Erythroblast (primary cell): ENCODE measurements around the gene HELQ.
"Not testable (repeated sequence)": the region's sequence is repeated elsewhere in the genome, so short reads cannot be mapped to it uniquely, and the experiment has no call there.

Source experiments
- DNase-seq, 2 experiments: peaks; one replicate each; lab custom pipeline; 2025; lab: John Stamatoyannopoulos, UW
- GATA1 ChIP-seq: IDR thresholded peaks from 2 replicates; pipeline ENCODE4 v1.6.1; 2011; ENCODE audit warnings: low read depth, mild to moderate bottlenecking, control low read depth, low read length, moderate library complexity
- POLR2A ChIP-seq: IDR thresholded peaks from 2 replicates; pipeline ENCODE4 v1.6.1; 2011; ENCODE audit warnings: mild to moderate bottlenecking, low read length

The HELQ gene

DNA sequence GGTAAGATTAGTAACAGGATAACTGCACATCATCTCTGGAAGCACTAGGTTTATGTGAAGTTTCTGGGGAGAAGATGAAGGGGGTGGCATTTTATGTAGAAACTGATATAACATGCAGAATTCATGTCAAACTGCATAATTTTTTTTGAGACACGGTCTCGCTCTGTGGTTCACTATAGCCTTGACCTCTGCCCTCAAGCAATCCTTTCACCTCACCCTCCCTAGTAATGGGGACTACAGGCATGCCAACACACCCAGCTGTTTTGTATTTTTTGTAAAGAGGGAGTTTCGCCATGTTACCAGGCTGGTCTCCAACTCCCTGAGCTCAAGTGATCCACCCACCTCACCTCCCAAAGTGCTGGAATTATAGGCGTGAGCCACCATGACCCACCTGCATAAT lies 17.8 kb upstream of the HELQ start:
- TF ChIP-seq GATA1 (no peak), POLR2A (no peak)
- no peak for DNase-seq

DNA sequence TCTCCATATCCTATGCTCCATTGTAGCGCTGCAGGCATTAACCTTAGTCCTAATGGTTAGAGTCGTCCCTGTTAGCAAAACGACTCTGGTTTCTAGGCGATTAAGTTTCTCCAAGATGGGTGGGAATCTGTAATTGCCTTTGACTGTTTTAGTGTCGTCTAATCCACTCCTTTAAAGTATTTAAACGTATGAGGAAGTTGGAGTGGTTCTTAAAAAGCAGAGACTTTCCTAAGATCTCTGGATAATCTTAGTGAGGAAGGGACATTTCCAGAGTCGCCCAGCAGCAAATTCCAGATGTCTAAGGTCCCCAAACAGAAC lies 520 bp upstream of the HELQ start:
- no peak for DNase-seq
- TF ChIP-seq POLR2A: peak; percentile 44
- TF ChIP-seq GATA1: no peak

DNA sequence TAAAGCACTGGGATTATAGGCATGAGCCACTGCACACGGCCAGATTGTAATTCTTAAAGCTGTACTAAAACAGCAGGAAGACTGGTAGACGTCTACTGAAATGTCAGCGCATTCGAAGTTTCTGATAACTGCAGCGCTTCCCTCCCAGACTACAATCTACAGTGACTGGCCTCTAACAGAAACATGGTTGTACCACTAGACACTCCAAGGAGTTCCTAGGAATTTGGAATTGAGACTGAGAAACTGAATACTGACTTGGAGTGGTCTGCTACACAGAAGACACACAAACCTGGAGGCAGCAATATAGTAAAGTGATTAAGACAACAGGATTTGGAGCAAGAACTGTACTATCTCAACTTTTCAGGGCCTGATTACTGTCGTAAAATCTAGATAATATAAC lies 937 bp downstream of the HELQ start:
- TF ChIP-seq POLR2A (no peak), GATA1 (no peak)
- peak; percentile 61 to 64 for DNase-seq

DNA sequence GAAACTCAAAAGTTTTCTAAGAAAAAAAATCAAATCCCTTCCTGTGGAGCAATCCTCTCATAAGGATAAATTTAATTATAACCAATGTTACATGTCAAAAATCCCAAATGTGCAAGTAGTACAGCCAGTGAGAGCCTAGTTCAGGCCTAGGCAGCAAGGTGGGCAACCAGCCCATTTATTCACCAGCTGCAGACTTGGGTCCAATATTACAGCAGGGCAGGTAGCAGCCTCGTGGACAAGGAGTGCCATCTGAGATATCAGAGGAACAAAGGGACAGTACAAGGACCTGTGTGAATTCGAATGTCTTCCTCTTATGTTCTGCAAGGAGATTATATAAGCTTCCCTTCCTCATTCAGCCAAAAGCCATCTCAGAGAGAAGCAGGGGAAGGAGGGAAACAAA lies 6.6 kb downstream of the HELQ start:
- no peak for TF ChIP-seq POLR2A
- TF ChIP-seq GATA1: no peak
- no peak for DNase-seq

DNA sequence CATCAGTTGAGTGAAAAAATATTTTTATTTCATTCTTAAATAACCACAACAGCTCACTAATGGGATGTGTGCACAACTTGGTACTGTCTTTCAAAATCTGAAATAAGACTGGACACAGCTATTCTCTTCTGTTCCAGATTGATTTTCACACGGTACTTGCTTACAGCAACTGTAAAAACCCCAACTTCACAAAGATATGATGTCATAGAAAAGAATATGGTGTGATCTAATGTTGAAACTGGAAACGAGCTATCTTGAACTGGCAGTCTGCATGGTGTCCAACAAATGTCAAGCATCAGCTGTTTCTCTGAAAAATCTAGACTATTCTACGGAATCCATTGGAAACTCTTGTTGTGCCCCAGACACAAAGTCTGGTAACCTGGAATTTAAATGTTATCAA lies 14.7 kb downstream of the HELQ start:
- no peak for TF ChIP-seq POLR2A
- TF ChIP-seq GATA1: no peak
- no peak for DNase-seq

DNA sequence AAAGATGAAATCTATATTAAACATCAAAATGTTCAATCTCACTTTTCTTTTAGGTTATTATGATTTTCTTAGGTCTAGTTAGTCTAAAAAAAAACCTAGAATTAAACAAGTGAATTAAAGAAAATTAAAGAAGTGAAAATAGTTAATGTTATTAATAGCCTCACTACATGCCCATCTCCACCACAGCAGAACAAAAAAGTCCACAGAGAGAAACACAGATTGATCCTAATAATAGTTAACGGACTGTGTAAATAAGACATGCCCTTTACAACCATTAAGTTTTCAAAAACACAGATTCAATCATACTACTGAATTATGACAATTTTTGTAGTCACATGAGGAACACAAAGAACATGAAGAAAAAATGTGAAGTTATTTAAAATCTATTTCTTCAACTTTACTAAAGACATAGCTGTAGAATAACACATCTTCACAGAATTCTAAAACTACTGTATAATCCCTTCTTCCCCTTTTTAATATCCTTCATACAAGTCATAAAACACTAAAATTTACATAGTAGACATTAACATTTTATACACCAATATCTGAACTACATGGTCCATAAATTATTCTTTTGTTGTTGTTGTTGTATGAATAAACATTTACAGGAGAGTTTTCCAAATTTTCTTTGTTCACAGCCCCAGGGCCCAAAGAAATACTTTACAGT lies 15.3 kb downstream of the HELQ start:
- TF ChIP-seq POLR2A: no peak
- TF ChIP-seq GATA1: no peak
- no peak for DNase-seq

DNA sequence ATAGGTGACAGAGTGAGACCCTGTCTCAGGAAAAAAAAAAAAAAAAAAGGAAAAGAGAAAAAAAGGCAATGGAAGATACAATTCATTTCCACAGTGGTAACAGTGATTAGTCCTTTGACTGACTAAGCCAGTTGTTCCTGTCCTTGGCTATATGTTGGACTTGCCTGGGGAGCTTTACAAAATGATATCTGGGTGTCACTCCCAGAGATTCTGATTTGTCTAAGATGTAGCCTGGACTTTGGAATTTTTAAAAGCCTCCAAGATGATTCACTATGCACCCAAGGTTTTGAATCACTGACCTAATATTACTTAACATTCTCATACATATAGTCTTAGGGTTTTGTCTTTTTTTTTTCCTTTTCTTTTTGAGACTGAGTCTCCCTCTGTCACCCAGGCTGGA lies 16.9 kb downstream of the HELQ start:
- no peak for DNase-seq

DNA sequence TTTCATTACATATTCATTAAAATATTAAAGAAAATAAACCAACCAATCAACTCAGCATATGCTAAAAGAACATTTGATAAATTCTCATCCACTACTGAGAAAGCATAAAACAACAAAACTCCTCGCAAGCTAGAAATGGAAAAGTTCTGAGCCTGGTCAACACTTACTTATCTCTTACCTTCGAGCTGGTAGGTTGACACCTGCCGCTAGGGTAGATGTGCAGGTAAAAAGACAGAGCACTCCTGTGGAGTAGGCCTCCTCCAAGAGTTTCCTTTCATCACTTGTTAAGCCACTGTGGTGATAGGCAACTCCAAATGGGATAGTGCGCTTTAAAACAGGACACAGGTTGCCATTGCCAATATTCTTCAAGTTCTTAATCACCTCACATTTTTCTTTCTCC lies 18.9 kb downstream of the HELQ start:
- no peak for DNase-seq
- no peak for TF ChIP-seq POLR2A
- TF ChIP-seq GATA1: no peak

More for the DNA sequence above, 16.9 kb downstream of the HELQ start:
- TF ChIP-seq POLR2A (no peak), GATA1 (no peak)

DNA sequence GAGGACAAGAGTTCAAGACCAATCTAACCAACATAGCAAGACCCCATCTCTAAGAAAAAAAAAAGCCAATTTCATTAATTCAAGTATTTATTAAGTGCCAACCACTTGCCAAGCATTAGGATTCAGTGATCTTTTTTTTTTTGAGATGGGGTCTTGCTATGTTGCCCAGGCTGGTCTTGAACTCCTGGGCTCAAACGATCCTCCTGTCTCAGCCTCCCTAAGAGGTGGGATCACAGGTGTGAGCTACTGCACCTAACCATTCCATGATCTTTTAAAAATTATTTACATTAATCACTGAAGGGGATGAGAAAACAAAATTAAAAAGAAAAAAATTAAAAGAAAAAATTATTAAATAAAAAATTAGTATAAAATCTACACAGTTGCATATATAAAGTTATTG lies 24.4 kb downstream of the HELQ start:
- no peak for DNase-seq
- TF ChIP-seq POLR2A: no peak
- no peak for TF ChIP-seq GATA1

DNA sequence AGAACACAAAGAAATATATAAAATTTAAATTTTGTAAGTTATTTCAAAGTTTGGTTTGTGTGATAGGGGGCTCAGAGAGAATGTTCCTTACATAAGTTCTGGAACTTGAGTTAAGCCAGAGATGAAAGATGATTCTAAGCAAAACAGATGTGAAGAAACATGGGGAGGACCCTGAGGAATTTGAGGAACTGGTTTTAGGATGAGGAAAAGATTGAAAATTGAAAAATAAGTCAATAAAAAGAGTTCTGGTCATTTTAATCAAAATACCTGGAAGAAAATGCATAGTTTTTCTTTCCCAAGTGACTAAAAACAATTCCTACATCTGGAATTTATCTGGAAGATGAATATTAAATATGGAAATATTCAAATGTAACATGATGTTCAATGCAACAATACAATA lies 37.4 kb downstream of the HELQ start:
- TF ChIP-seq GATA1 (no peak), POLR2A (no peak)
- no peak for DNase-seq

DNA sequence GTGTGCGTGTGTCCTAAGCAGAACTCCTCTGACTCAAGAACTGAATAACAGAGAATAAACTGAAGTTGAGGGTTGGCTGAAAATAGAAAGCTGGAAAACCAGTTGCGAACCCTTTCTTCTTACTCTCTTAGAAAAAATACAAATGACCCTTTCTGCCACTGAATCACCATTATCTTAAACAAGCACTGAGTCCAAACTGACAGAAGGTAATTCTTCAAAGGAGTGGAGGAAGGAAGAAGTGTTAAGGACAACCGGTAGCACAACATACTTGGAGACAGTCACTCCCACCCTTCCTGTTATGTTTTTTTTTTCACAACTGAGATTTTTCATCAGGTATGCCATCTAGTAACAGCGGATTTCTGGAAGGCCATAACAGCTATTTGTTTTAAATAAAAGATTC lies 38.1 kb downstream of the HELQ start:
- DNase-seq: no peak
- TF ChIP-seq GATA1 (no peak), POLR2A (no peak)

DNA sequence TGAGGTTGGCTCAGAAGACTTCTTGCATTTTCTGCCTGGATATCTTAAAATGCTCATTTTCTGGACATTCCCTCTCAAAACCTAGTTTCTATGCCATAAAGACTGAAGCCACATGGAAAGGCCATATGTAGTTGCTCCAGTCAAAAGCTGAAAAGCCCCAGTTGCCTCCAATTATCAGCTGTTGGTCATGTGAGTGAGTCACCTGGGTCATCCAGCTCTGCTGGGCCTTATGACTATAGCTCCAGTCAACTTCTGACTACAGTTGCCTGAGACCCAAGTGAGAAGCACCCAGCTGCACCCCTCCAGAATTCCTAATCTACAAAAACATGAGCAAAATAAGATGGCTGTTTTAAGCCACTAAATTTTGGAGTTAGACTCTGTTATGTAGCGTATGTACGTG lies 41.9 kb downstream of the HELQ start:
- no peak for TF ChIP-seq GATA1
- TF ChIP-seq POLR2A: no peak
- DNase-seq: peak in 1 of 2 experiments; percentile 4

DNA sequence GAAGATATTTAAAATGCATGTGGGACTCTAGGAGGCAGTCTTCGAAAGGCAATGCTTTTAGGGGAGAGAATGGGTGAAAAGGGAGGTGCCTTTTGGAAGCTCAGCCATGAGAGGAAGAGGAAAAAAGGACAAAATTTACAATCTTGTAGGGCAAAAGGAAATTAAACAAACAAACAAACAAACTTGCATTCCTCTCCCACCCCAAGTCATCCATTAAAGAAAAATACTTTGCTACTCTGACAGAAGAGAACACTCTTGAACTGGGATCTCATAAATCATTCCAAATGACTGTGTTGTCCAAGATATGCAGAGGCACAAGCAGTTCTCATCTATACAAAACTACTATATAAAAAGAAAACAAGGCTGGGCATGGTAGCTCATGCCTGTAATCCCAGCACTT lies 46.7 kb downstream of the HELQ start:
- no peak for DNase-seq
- TF ChIP-seq POLR2A: no peak
- no peak for TF ChIP-seq GATA1

DNA sequence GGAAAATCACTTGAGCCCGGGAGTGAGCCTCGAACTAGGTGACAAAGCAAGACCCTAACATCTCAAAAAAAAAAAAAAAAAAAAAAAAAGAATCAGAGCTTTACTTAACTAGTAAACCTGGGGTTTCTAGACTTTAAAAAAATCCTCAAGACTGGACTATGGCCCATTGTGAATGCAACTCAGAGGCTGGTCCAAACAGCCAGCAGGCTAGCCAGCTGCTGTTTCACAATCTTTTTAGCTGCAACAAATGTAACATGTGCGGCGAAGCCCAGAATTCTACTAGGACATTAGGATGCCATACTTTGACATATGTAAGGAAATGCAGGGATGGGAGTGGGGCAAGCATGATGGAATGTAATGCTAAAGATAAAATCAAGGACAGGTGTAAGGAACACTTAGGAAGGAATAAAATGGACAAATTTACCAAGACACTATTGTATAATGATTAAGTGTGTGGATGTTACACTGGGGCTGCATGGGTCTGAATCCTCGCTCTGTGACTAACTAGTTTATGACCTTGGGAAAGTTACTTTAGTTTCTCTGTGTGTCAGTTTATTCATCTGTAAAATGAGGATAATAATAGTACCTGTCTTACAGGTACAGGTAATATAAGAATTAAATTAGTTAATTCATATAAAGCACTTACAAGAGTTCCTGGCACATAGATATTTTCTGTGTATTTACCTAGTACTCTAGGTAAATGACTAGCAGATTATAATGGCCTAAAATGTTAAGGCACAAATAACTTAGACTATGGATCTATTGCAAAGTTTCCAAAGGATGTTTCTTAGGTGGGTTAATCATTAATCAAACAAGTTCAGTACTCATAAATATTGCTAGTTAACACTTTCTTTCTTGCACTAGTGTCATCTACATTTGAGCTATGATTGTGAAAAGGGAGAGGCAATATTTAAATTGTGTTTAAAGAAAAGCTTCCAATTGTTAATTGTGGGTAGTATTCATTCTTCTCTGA lies 49.5 kb downstream of the HELQ start:
- no peak for TF ChIP-seq GATA1
- TF ChIP-seq POLR2A: no peak
- DNase-seq: no peak

DNA sequence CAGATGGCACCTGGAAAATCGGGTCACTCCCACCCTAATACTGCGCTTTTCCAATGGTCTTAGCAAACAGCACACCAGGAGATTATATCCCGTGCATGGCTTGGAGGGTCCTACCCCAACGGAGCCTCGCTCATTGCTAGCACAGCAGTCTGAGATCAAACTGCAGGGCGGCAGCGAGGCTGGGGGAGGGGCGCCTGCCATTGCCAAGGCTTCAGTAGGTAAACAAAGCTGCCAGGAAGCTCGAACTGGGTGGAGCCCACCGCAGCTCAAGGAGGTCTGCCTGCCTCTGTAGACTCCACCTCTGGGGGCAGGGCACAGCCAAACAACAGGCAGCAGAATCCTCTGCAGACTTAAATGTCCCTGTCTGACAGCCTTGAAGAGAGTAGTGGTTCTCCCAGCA lies 57.5 kb downstream of the HELQ start:
- not testable (repeated sequence) for DNase-seq
